ENCODE measurements around the gene PBX4.

GRCh38 chr19:19637523-19638251 is 19.2 kb upstream of the PBX4 start:
- no peak for TF ChIP-seq CTCF (IDR thresholded peaks at IDR 0.05; ENCODE audit: extremely low read depth in 1 of 2, insufficient read depth in 1 of 2, low read depth in 1 of 2, low read length in 2 of 2)
- no peak for TF ChIP-seq FOS (IDR thresholded peaks at IDR 0.05; ENCODE audit: borderline replicate concordance, insufficient read depth, low read length)
- TF ChIP-seq EZH2 (IDR thresholded peaks at IDR 0.05; ENCODE audit: borderline replicate concordance, low read depth, low read length, severe bottlenecking), result no peak
